Ureter (tissue), 1 donor: ENCODE results near the gene TENT4B. TPM values are rescaled to one million over a fixed set of nuclear protein-coding genes. Genes with fewer than 3 reads are reported as not detected.
A peak's percentile ranks its signal among the peaks of the same experiment; 100 is the strongest.
"Not testable (repeated sequence)": the region's sequence is repeated elsewhere in the genome, so short reads cannot be mapped to it uniquely, and the experiment has no call there.

Experiments
- DNase-seq: peaks from one replicate; pipeline ENCODE4 v3.0.0-alpha.2; 2020; ENCODE audit warnings: low spot score
- total RNA-seq: library from RNA; stranded (reverse); gene quantifications from one replicate; pipeline ENCODE4 v1.2.4, GENCODE V29; 2023
- donor health status: DM: yes; HTN: yes; CAD: no.

The TENT4B gene
- total RNA-seq, 1 donor from 2014 or later: 17.4 TPM

DNA sequence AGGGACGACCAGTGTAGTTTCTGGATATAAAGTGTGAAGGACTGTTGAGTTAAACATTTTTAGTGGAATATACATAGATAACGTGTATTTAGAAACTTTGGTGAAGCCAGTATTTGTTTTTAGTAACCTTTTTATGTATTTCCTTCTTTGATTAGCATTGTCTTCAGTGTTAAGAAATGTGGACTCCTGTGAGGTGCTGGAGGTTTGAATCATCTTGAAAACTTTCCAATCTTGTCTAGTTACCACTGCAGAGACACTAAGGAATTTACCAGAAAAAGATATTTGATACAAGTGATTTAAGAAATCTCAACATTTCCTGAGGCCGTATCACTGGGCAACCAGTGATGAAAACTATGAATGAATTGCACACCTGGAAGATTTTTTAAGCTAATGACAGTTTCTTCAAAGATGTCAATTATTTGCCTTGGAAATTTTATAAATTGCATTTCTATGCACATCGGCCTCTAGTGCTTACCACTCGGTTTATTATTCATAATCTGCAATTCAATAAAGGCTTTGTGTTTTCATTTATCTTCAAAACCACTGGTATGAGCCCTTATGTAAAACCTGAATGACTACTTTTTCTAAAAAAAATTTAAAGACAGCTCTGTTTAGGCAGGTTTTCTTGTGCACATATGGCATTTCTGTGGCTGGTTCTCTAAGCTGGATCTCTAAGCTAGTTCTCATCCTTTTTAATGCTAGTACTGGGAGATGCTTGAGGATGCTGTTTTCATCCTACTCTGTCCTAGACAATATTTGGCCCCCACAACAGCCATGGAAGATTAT, 81.9 kb downstream of the TENT4B start:
- DNase-seq: no peak

GRCh38 chr16:50235581-50235980, 82.5 kb downstream of the TENT4B start:
- no peak for DNase-seq

DNA sequence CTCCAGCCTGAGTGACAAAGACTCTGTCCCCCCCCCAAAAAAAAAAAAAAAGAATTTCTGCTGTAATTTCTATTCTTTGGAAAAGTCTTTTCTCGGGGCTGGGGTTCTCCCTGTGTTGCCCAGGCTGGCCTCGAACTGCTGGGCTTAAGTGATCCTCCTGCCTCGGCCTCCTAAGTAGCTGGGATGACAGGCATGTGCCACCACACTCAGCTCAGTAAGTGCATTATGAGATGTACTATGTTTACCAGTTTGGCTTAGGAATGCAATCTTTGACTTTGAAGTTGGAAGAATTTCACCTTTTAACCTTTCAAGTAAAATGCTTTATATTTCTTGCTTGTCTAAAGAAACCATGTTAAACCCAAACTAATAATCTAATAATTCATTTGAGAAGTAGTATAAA, 85.2 kb downstream of the TENT4B start:
- no peak for DNase-seq

GRCh38 chr16:50238868-50239301, 85.8 kb downstream of the TENT4B start:
- DNase-seq: no peak

GRCh38 chr16:50243024-50243423, 89.9 kb downstream of the TENT4B start:
- not testable (repeated sequence) for DNase-seq

- no peak for DNase-seq
These were observed 91.0 kb downstream of the TENT4B start for GRCh38 chr16:50244140-50244503.

- DNase-seq: no peak
These were observed 91.7 kb downstream of the TENT4B start for GRCh38 chr16:50244504-50245416.

DNA sequence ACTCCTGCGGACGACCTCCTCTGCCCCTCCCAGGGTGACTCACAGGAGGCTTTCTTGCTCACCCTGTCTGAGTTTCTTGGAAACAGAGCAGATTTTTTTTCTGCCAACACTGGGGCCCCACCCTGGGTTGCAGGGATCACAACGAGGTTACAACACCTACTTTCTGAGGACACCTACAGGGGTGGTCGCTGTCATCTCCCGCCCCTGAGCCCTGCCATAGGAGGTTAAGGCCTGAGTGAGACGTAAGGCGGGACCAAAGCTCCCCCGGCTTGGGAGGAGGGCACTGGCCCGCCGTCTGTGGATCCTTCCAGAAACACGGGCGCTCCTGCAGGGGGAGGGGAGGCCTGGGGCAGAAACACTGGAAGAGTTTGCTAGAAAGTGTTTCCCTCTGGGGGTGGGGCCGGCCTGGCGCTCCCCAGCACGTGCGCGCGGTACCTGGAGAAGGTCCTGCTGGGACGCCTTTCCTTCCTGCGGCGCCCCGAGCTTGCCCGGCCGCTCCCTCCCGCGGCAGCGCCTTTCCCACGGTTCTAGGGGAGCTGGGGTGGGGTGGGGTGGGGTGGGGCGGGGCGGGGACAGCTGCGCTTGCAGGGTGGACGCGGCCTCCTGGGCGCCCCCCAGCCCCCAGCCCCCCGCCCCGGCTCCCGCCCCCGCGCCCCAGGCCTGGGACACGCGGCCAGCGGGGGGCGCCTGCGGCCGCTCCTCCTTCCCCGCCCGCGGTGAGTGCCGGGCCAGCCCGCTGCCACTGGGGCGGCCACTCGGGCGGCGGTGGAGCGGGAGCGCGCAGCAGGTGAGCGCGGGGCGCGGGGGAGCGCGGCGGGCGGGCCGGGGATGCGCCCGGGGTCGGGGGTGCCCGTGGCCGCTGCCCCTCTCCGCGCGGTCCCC, 92.6 kb downstream of the TENT4B start:
- DNase-seq: peak; percentile 68

- no peak for DNase-seq
These were observed 93.4 kb downstream of the TENT4B start for GRCh38 chr16:50246299-50247122.

GRCh38 chr16:50247123-50247905, 94.2 kb downstream of the TENT4B start:
- no peak for DNase-seq

DNA sequence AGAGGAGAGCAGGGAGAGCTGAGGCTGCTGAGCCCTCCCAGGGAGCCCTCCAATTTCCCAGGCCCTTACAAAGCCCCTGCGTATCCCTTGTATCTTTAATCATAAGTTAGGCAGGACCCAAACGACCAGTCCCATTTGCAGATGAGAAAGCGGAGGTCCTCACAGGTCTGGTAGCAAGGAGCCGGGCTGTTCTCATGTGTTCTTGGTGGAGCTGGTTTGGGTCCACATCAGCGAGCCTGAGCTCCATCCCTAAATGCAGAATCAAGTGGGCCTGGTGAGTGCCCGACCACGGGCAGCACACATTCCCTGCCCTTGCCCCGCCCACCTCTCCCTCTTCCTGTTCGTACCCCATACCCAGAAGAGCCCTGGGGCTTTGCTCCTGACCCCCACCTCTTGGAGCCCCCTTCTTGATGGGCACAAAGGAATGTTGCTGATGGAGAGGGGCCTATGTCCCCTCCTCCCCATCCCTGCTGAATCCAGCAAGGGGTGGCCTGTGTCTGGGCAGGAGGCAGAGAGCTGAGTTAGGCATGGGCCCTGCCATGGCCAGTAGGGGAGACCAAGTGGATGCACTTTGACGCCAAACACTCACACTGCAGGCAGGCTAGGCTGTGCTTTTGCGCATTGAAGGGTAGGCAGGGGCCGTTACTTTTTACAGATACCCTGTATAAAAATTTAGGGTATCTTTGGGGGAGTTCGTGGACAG, 95.0 kb downstream of the TENT4B start:
- DNase-seq: no peak

- no peak for DNase-seq
These were observed 95.7 kb downstream of the TENT4B start for GRCh38 chr16:50248845-50249244.

DNA sequence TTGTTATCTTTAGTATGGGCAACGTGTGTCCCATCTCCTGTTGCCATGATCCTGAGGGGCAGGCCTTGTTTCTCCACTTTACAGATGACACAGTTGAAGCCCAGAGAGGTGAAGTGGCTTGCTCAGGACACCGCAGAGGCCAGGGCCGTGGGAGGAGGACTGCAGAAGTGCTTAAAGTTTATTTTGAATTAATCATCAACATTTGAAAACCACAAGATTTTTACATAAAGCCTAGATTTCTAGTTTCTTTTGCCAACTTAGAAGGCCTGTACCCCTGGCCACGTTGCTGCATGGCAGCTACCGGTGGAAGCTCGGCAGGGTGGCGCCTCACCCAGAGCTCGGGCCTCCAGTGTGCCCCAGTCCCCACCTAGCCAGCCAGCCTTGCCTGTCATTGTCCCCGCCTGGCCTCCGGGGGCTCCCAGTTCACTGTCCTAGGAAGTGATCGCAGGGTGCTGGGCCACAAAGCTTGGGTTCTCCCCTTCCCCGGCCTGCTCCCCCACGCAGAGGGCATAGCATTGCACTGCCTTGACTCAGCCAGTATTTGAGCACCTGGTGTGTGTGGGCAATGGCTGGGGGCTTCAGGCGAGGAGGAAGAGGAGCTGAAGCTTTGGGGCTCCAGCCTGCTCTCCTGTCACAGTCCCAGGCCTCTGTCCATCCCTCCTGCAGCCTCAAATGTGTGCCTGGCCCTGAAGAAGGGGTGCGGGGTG, 98.4 kb downstream of the TENT4B start:
- no peak for DNase-seq

DNA sequence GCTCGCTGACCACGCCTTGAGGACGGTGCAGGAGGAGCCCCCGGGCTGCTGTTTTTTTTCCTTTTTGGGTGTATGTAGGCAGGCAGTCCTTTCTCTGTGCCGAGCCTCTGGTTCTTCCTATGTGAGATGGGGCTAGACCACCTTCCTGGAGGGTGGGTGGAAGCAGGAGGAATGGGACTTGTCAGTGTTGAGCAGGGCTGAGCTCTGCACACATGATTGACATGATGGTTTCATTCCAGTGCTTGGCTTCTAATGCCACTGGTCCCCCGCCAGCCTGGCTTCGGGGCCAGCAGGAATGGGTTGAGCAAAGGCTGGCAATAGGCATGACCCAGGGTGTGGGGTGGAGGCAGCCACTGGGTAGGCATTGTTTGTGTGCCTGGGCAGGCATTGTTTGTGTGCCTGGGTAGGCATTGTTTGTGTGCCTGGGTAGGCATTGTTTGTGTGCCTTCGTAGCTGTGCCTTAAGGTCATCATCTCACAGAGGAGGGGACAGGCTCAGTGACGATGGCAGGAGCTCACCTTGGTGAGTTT, 99.0 kb downstream of the TENT4B start:
- DNase-seq: no peak

GRCh38 chr16:50252874-50253513, 99.9 kb downstream of the TENT4B start:
- peak; percentile 36 for DNase-seq

DNA sequence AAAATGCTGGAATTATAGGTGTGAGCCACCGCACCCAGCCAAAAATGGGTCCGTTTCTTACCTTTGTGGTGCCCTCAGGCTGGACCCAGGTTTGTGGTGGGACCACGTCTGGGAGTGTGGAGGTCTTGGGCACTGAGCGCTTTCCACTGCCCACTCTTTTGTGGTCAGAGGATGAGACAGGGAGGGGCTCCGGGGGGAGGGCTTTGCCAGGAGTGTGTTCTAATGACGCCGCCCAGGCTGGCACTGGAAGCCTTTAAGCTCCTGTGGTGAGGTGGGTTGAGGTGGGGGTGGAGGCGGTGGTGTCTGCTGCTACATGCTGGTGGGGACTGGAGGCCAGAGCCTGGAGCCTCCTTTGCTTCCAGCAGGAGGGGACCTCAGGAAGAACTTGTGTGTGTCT, 100.4 kb downstream of the TENT4B start:
- no peak for DNase-seq

DNA sequence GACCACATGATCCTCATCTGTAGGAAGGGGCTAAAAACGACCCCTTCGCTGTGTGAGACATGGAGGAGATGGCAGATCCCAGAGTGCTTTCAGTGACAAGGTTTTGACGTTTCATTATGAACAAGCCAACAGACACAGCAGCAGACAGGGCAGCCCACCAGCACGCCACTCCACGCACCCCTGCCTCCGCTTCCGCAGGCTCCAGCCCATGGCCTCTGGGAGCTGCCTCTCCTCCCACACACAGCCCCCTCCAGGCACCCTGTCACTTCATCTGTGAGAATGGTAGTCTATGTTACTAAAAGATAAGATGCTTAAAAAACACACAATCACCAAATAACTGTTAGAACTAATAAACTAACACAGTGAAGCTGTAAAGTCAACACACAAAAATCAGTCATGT, 101.0 kb downstream of the TENT4B start:
- no peak for DNase-seq

DNA sequence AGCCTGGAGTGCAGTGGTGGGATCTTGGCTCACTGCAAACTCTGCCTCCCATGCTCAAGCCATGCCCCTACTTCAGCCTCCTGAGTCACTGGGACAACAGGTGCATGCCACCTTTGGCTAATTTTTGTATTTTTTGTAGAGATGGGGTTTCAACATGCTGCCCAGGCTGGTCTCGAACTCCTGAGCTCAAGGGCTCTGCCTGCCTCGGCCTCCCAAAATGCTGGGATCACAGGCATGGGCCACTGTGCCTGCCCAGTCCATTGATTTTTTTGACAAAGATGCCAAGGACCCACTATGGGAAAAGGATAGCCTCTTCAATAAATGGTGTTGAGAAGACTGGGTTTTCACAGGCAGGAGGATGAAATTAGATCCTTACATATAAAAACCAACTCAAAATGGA, 102.4 kb downstream of the TENT4B start:
- no peak for DNase-seq
